Endodermal cell (in vitro differentiated cells): ENCODE results near the gene BMPER. TPM values are rescaled to one million over a fixed set of nuclear protein-coding genes. Genes with fewer than 3 reads are reported as not detected.

Experiments
- DNase-seq: peaks from one replicate; pipeline ENCODE4 v3.0.0-alpha.2; 2017
- H3K27ac ChIP-seq: 2 replicates; pipeline ENCODE4 v1.5.1; 2013; ENCODE audit warnings: mild to moderate bottlenecking, low read depth, low read length, moderate library complexity
- H3K27me3 ChIP-seq: 2 replicates; pipeline ENCODE4 v1.6.1; 2013; ENCODE audit warnings: mild to moderate bottlenecking, low read length, moderate library complexity; ENCODE audit not compliant: insufficient read depth, control insufficient read depth, poor library complexity, severe bottlenecking
- H3K36me3 ChIP-seq: 2 replicates; pipeline ENCODE4 v1.7.0; 2013; ENCODE audit warnings: mild to moderate bottlenecking, low read length, moderate library complexity; ENCODE audit not compliant: control insufficient read depth, insufficient read depth
- H3K4me1 ChIP-seq: one replicate; pipeline ENCODE4 v1.7.0; 2013; ENCODE audit warnings: low read length; ENCODE audit not compliant: control insufficient read depth, insufficient read depth
- H3K4me3 ChIP-seq: 2 replicates; pipeline ENCODE4 v1.5.1; 2013; ENCODE audit warnings: mild to moderate bottlenecking, low read length, moderate library complexity
- H3K9ac ChIP-seq: 2 replicates; pipeline ENCODE4 v1.6.1; 2013; ENCODE audit warnings: mild to moderate bottlenecking, low read length, moderate library complexity; ENCODE audit not compliant: poor library complexity, severe bottlenecking; ENCODE audit errors: extremely low read depth
- H3K9me3 ChIP-seq: 2 replicates; pipeline ENCODE4 v1.6.1; 2013; ENCODE audit warnings: mild to moderate bottlenecking, low read length, moderate library complexity; ENCODE audit not compliant: control insufficient read depth
- H3K27ac Mint-ChIP-seq: 2 replicates; pipeline ENCODE4 v1.8.0; 2020; ENCODE audit warnings: mixed read lengths
- H3K27me3 Mint-ChIP-seq: 2 replicates; pipeline ENCODE4 v1.8.0; 2021; ENCODE audit warnings: mild to moderate bottlenecking, mixed read lengths; ENCODE audit not compliant: insufficient read depth
- H3K36me3 Mint-ChIP-seq: 2 replicates; pipeline ENCODE4 v1.8.0; 2020; ENCODE audit warnings: low read depth, mixed read lengths
- H3K4me1 Mint-ChIP-seq: 2 replicates; pipeline ENCODE4 v1.8.0; 2020; ENCODE audit warnings: mixed read lengths
- H3K4me3 Mint-ChIP-seq: 2 replicates; pipeline ENCODE4 v1.8.0; 2020; ENCODE audit warnings: mild to moderate bottlenecking, moderate library complexity, mixed read lengths
- H3K9me3 Mint-ChIP-seq: 2 replicates; pipeline ENCODE4 v1.8.0; 2020; ENCODE audit warnings: mild to moderate bottlenecking, mixed read lengths
- CTCF ChIP-seq: fragments of 200-600 bp; sonication (generic); conservative IDR thresholded peaks from 2 replicates; pipeline ENCODE4 v1.5.0; 2021; ENCODE audit warnings: antibody characterized with exemption, mild to moderate bottlenecking
- WGBS, 2 experiments: methylation state at CpG; one replicate each; pipeline versions ENCODE4 v1.1.5 to v1.1.7; 2013; ENCODE audit warnings: missing lambda C conversion rate in 2 of 2, mixed read lengths in 1 of 2; ENCODE audit not compliant: insufficient coverage in 1 of 2, insufficient read length in 1 of 2; 5-methylcytosine and 5-hydroxymethylcytosine counted together
- total RNA-seq, 2 donors: library from RNA; stranded (reverse); fragmentation: NEBNext Ultra II Directional in 1 of 2; extraction: Animal tissue kit (Norgen Biotek cat#: 25700) in 1 of 2; gene quantifications; 2 replicates in 1 of 2; 3 replicates in 1 of 2; pipeline ENCODE4 v1.2.1, GENCODE V29; 2021

The BMPER gene
- total RNA-seq, 2 donors from 2014 or later = 71.2 to 72.2 TPM

GRCh38 chr7:34162677-34163076 is 257.3 kb downstream of the BMPER start:
- Histone ChIP-seq H3K27ac (no peak overlapping the region), H3K4me1 (no peaks in the 10 kb centered on the region), H3K27me3 (no peaks in the 10 kb centered on the region), H3K9ac (no peak overlapping the region), H3K9me3 (no peaks in the 10 kb centered on the region), H3K4me3 (no peak overlapping the region), H3K36me3 (no peaks in the 10 kb centered on the region)
- TF ChIP-seq CTCF = no peak
- H3K4me1 Mint-ChIP-seq = no peaks in the 10 kb centered on the region
- H3K4me3 Mint-ChIP-seq = no peak overlapping the region
- no peaks in the 10 kb centered on the region for H3K36me3 Mint-ChIP-seq
- H3K27ac Mint-ChIP-seq = no peak overlapping the region
- H3K9me3 Mint-ChIP-seq = no peaks in the 10 kb centered on the region
- WGBS, 2 experiments = 95 to 96% methylated on average over 2 to 3 of the region's 3 CpGs
- H3K27me3 Mint-ChIP-seq = no peaks in the 10 kb centered on the region
- no peak for DNase-seq

- no peak for TF ChIP-seq CTCF
- H3K4me1 Mint-ChIP-seq = no peaks in the 10 kb centered on the region
- no peak overlapping the region for H3K4me3 Mint-ChIP-seq
- H3K36me3 ChIP-seq = no peaks in the 10 kb centered on the region
- H3K9ac ChIP-seq = no peak overlapping the region
- no peak overlapping the region for H3K27ac ChIP-seq
- no peaks in the 10 kb centered on the region for H3K27me3 ChIP-seq
- H3K36me3 Mint-ChIP-seq = no peaks in the 10 kb centered on the region
- no peak for DNase-seq
- no peaks in the 10 kb centered on the region for H3K4me1 ChIP-seq
- 88 to 100% methylated on average over 1 of the region's 1 CpG for WGBS, 2 experiments
- peaks cover 8% of the 10 kb centered on the region for H3K9me3 Mint-ChIP-seq
- no peaks in the 10 kb centered on the region for H3K27me3 Mint-ChIP-seq
- H3K9me3 ChIP-seq = no peaks in the 10 kb centered on the region
- H3K27ac Mint-ChIP-seq = no peak overlapping the region
- no peak overlapping the region for H3K4me3 ChIP-seq
These were observed 258.6 kb downstream of the BMPER start for GRCh38 chr7:34163956-34164355.

GRCh38 chr7:34165466-34165865 is 260.1 kb downstream of the BMPER start:
- no peaks in the 10 kb centered on the region for H3K9me3 ChIP-seq
- no peaks in the 10 kb centered on the region for H3K36me3 Mint-ChIP-seq
- H3K27ac Mint-ChIP-seq = no peak overlapping the region
- H3K9ac ChIP-seq = no peak overlapping the region
- WGBS, 2 experiments = 94% methylated on average over 1 of the region's 1 CpG; no CpG with 5 or more reads in 1 of the 2 experiments
- no peaks in the 10 kb centered on the region for H3K4me1 Mint-ChIP-seq
- DNase-seq = no peak
- H3K27me3 ChIP-seq = no peaks in the 10 kb centered on the region
- no peaks in the 10 kb centered on the region for H3K27me3 Mint-ChIP-seq
- H3K4me3 Mint-ChIP-seq = no peak overlapping the region
- no peak for TF ChIP-seq CTCF
- no peaks in the 10 kb centered on the region for H3K36me3 ChIP-seq
- peaks cover 11% of the 10 kb centered on the region for H3K9me3 Mint-ChIP-seq
- H3K4me1 ChIP-seq = no peaks in the 10 kb centered on the region
- no peak overlapping the region for H3K27ac ChIP-seq
- no peak overlapping the region for H3K4me3 ChIP-seq
